ENCODE data around the gene DTX1.

Gene DTX1

DNA sequence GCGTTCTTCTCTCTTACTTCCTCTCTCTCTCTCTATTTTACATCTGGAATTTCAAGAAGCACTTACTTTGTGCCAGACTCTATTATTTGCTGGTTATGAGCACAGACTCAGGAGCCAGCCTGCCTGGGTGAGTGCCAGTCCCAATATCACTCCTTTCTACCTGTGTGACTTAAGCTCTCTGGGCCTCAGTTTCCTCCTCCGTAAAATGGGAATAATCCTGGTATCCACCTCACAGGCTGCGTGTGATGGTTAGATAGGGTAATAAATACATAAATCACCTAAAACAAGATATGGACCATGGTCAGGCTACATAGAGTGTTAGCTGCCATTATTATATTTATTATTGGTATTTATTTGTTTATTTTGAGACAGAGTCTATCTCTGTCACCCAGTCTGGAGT, 54.7 kb downstream of the DTX1 start:
- H3K9me3 ChIP-seq (ENCODE audit: control insufficient read depth, insufficient read depth, low read depth, low read length): no peaks in the 10 kb centered on the region
- POLR2A ChIA-PET: no interaction called here
- H3K36me3 ChIP-seq (ENCODE audit: control insufficient read depth in 2 of 2, insufficient read depth in 1 of 2, low read length in 2 of 2): no peaks in the 10 kb centered on the region
- no peaks in the 10 kb centered on the region for H3K4me1 ChIP-seq (ENCODE audit: control insufficient read depth, insufficient read depth, low read length)
- CTCF ChIA-PET: interaction anchor here (1.1 kb wide), 1 partner anchor 9 kb away, joined by 3 read pairs; no protein-coding TSS in a partner anchor
- H3K4me3 ChIP-seq (ENCODE audit: low read depth, low read length): no peak overlapping the region
- H3K27ac ChIP-seq (ENCODE audit: extremely low read depth, low read depth, low read length): no peak overlapping the region
- TF ChIP-seq, protein P1, sequence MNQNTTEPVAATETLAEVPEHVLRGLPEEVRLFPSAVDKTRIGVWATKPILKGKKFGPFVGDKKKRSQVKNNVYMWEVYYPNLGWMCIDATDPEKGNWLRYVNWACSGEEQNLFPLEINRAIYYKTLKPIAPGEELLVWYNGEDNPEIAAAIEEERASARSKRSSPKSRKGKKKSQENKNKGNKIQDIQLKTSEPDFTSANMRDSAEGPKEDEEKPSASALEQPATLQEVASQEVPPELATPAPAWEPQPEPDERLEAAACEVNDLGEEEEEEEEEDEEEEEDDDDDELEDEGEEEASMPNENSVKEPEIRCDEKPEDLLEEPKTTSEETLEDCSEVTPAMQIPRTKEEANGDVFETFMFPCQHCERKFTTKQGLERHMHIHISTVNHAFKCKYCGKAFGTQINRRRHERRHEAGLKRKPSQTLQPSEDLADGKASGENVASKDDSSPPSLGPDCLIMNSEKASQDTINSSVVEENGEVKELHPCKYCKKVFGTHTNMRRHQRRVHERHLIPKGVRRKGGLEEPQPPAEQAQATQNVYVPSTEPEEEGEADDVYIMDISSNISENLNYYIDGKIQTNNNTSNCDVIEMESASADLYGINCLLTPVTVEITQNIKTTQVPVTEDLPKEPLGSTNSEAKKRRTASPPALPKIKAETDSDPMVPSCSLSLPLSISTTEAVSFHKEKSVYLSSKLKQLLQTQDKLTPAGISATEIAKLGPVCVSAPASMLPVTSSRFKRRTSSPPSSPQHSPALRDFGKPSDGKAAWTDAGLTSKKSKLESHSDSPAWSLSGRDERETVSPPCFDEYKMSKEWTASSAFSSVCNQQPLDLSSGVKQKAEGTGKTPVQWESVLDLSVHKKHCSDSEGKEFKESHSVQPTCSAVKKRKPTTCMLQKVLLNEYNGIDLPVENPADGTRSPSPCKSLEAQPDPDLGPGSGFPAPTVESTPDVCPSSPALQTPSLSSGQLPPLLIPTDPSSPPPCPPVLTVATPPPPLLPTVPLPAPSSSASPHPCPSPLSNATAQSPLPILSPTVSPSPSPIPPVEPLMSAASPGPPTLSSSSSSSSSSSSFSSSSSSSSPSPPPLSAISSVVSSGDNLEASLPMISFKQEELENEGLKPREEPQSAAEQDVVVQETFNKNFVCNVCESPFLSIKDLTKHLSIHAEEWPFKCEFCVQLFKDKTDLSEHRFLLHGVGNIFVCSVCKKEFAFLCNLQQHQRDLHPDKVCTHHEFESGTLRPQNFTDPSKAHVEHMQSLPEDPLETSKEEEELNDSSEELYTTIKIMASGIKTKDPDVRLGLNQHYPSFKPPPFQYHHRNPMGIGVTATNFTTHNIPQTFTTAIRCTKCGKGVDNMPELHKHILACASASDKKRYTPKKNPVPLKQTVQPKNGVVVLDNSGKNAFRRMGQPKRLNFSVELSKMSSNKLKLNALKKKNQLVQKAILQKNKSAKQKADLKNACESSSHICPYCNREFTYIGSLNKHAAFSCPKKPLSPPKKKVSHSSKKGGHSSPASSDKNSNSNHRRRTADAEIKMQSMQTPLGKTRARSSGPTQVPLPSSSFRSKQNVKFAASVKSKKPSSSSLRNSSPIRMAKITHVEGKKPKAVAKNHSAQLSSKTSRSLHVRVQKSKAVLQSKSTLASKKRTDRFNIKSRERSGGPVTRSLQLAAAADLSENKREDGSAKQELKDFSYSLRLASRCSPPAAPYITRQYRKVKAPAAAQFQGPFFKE (tag by site-specific recombination; IDR thresholded peaks at IDR 0.05; ENCODE audit: borderline replicate concordance): no peak
- TF ChIP-seq ZNF132 (tag by site-specific recombination; IDR thresholded peaks at IDR 0.05; ENCODE audit: borderline replicate concordance): no peak
- TF ChIP-seq, protein P2, sequence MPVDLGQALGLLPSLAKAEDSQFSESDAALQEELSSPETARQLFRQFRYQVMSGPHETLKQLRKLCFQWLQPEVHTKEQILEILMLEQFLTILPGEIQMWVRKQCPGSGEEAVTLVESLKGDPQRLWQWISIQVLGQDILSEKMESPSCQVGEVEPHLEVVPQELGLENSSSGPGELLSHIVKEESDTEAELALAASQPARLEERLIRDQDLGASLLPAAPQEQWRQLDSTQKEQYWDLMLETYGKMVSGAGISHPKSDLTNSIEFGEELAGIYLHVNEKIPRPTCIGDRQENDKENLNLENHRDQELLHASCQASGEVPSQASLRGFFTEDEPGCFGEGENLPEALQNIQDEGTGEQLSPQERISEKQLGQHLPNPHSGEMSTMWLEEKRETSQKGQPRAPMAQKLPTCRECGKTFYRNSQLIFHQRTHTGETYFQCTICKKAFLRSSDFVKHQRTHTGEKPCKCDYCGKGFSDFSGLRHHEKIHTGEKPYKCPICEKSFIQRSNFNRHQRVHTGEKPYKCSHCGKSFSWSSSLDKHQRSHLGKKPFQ (tag by site-specific recombination; IDR thresholded peaks at IDR 0.05): no peak
- TF ChIP-seq ZBTB17 (tag by site-specific recombination; IDR thresholded peaks at IDR 0.05): no peak
- no peak for TF ChIP-seq ZNF521 (tag by site-specific recombination; IDR thresholded peaks at IDR 0.05)
- no peak for TF ChIP-seq ZNF664 (tag by site-specific recombination; IDR thresholded peaks at IDR 0.05)
- TF ChIP-seq HOXD13 (CRISPR knock-in tag; IDR thresholded peaks at IDR 0.05; ENCODE audit: borderline replicate concordance): no peak

DNA sequence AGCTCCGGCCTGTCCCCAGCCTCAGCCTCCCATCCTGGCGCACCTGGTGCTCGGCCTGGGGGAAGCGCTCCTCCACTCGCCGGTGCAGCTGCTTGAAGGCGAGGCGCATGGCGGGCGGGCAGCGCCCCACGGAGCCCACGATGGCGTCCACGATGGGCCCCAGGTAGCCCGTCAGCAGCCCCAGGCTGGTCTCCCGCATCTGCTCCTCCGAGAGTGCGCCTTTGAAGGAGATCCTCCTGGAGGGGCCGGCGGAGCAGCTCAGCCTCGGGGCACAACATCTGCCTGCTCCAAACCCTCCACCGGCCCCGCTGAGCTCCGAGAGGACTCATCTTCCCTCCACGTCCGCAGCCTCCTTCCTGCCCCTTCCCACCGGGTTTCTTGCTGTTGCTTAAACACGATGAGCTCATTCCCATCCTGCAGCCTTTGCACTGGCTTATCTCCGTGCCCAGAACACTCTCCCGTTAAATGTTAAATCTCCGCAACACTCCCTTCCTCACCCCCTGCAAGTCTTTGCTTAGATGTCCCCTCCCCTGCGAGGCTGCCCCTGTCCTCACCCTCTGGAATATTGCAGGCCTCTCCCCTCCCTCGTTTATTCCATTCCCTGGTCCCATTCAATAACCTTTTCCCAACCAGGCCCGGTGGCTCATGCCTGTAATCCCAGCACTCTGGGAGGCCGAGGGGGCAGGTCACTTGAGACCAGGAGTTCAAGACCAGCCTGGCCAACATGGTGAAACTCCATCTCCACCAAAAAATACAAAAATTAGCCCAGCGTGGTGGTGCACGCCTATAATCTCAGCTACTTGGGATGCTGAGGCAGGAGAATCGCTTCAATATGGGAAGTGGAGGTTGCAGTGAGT, 55.7 kb downstream of the DTX1 start:
- ChIA-PET CTCF (interaction anchor here (0.6 to 0.7 kb wide), 2 partner anchors 11 to 116 kb away, joined by 3 to 4 read pairs; no protein-coding TSS in a partner anchor), POLR2A (no interaction called here)
- Histone ChIP-seq H3K36me3 (ENCODE audit: control insufficient read depth in 2 of 2, insufficient read depth in 1 of 2, low read length in 2 of 2) (no peaks in the 10 kb centered on the region), H3K4me3 (ENCODE audit: low read depth, low read length) (no peak overlapping the region), H3K27ac (ENCODE audit: extremely low read depth, low read depth, low read length) (no peak overlapping the region), H3K4me1 (ENCODE audit: control insufficient read depth, insufficient read depth, low read length) (no peaks in the 10 kb centered on the region), H3K9me3 (ENCODE audit: control insufficient read depth, insufficient read depth, low read depth, low read length) (no peaks in the 10 kb centered on the region)
- no peak for TF ChIP-seq KLF16 (tag by site-specific recombination; IDR thresholded peaks at IDR 0.05)
- no peak for TF ChIP-seq ZEB2 (tag by site-specific recombination; IDR thresholded peaks at IDR 0.05)
- TF ChIP-seq ZNF16 (tag by site-specific recombination; IDR thresholded peaks at IDR 0.05; ENCODE audit: low read depth): no peak
- no peak for TF ChIP-seq SP3 (tag by site-specific recombination; IDR thresholded peaks at IDR 0.05)
- TF ChIP-seq ZNF530 (tag by site-specific recombination; IDR thresholded peaks at IDR 0.05; ENCODE audit: low read depth): no peak
- TF ChIP-seq, protein P3, sequence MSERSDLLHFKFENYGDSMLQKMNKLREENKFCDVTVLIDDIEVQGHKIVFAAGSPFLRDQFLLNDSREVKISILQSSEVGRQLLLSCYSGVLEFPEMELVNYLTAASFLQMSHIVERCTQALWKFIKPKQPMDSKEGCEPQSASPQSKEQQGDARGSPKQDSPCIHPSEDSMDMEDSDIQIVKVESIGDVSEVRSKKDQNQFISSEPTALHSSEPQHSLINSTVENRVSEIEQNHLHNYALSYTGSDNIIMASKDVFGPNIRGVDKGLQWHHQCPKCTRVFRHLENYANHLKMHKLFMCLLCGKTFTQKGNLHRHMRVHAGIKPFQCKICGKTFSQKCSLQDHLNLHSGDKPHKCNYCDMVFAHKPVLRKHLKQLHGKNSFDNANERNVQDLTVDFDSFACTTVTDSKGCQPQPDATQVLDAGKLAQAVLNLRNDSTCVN (tag by site-specific recombination; optimal IDR thresholded peaks at IDR 0.05): no peak
- no peak for TF ChIP-seq ZNF621 (tag by site-specific recombination; IDR thresholded peaks at IDR 0.05)
- no peak for TF ChIP-seq GLIS1 (tag by site-specific recombination; IDR thresholded peaks at IDR 0.05)
- TF ChIP-seq, protein P4, sequence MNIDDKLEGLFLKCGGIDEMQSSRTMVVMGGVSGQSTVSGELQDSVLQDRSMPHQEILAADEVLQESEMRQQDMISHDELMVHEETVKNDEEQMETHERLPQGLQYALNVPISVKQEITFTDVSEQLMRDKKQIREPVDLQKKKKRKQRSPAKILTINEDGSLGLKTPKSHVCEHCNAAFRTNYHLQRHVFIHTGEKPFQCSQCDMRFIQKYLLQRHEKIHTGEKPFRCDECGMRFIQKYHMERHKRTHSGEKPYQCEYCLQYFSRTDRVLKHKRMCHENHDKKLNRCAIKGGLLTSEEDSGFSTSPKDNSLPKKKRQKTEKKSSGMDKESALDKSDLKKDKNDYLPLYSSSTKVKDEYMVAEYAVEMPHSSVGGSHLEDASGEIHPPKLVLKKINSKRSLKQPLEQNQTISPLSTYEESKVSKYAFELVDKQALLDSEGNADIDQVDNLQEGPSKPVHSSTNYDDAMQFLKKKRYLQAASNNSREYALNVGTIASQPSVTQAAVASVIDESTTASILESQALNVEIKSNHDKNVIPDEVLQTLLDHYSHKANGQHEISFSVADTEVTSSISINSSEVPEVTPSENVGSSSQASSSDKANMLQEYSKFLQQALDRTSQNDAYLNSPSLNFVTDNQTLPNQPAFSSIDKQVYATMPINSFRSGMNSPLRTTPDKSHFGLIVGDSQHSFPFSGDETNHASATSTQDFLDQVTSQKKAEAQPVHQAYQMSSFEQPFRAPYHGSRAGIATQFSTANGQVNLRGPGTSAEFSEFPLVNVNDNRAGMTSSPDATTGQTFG (tag by site-specific recombination; IDR thresholded peaks at IDR 0.05; ENCODE audit: borderline replicate concordance): no peak
- TF ChIP-seq, protein P5, sequence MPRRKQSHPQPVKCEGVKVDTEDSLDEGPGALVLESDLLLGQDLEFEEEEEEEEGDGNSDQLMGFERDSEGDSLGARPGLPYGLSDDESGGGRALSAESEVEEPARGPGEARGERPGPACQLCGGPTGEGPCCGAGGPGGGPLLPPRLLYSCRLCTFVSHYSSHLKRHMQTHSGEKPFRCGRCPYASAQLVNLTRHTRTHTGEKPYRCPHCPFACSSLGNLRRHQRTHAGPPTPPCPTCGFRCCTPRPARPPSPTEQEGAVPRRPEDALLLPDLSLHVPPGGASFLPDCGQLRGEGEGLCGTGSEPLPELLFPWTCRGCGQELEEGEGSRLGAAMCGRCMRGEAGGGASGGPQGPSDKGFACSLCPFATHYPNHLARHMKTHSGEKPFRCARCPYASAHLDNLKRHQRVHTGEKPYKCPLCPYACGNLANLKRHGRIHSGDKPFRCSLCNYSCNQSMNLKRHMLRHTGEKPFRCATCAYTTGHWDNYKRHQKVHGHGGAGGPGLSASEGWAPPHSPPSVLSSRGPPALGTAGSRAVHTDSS (tag by site-specific recombination; IDR thresholded peaks at IDR 0.05): no peak
- TF ChIP-seq ZNF341 (tag by site-specific recombination; IDR thresholded peaks at IDR 0.05; ENCODE audit: low read depth): no peak
- TF ChIP-seq, protein P6, sequence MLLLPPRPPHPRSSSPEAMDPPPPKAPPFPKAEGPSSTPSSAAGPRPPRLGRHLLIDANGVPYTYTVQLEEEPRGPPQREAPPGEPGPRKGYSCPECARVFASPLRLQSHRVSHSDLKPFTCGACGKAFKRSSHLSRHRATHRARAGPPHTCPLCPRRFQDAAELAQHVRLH (tag by site-specific recombination; IDR thresholded peaks at IDR 0.05): no peak
- no peak for TF ChIP-seq ZNF560 (tag by site-specific recombination; IDR thresholded peaks at IDR 0.05; ENCODE audit: borderline replicate concordance)
- no peak for TF ChIP-seq TCF7L2 (IDR thresholded peaks at IDR 0.05; ENCODE audit: borderline replicate concordance, low read depth, low read length)

Measured in HEK293 (cell line).